PC-9 (cell line): ENCODE results near the gene METTL6.
"Not testable (repeated sequence)": the region's sequence is repeated elsewhere in the genome, so short reads cannot be mapped to it uniquely, and the experiment has no call there.

Experiments used
- CTCF ChIP-seq: fragments of 200-600 bp; sonication (generic); conservative IDR thresholded peaks from 2 replicates; pipeline ENCODE4 v1.6.1; 2017; ENCODE audit warnings: mixed run types, antibody characterized with exemption, mild to moderate bottlenecking, moderate library complexity
- EZH2 ChIP-seq: fragments of 200-600 bp; sonication (generic); IDR thresholded peaks from 2 replicates; pipeline ENCODE4 v1.8.0; 2017; ENCODE audit warnings: antibody characterized with exemption, low read depth

GRCh38 chr3:15388335-15388734, 39.0 kb downstream of the METTL6 start:
- not testable (repeated sequence) for TF ChIP-seq CTCF, EZH2
